Mononuclear cell (primary cell): Measurements from ENCODE around the gene ELMO3. TPM values are rescaled to one million over a fixed set of nuclear protein-coding genes. Genes with fewer than 3 reads are reported as not detected.

Experiments
- H3K27me3 ChIP-seq: 2 replicates; pipeline ENCODE4 v1.6.0; 2011; ENCODE audit warnings: low read length, control low read depth; ENCODE audit not compliant: insufficient read depth
- H3K4me1 ChIP-seq: 2 replicates; pipeline ENCODE4 v1.5.1; 2011; ENCODE audit warnings: mild to moderate bottlenecking, low read length, control low read depth; ENCODE audit not compliant: insufficient read depth
- H3K4me3 ChIP-seq: 2 replicates; pipeline ENCODE4 v1.5.1; 2011; ENCODE audit warnings: mild to moderate bottlenecking, low read length, moderate library complexity
- H3K9me3 ChIP-seq: 2 replicates; pipeline ENCODE4 v1.5.1; 2011; ENCODE audit warnings: low read depth, mild to moderate bottlenecking, control low read depth, low read length
- total RNA-seq: library from RNA; depleted of rRNA; stranded (reverse); fragments of >200 nt; gene quantifications from one replicate; pipeline ENCODE4 v1.2.3, GENCODE V29; 2012

The ELMO3 gene
- total RNA-seq, 1 donor, result 0.31 TPM

- Histone ChIP-seq H3K4me1 (peaks cover 86% of the 10 kb centered on the region), H3K4me3 (no peak overlapping the region), H3K27me3 (peaks cover 50% of the 10 kb centered on the region), H3K9me3 (no peaks in the 10 kb centered on the region)
These were observed 37.3 kb upstream of the ELMO3 start for GRCh38 chr16:67161595-67162058.

DNA sequence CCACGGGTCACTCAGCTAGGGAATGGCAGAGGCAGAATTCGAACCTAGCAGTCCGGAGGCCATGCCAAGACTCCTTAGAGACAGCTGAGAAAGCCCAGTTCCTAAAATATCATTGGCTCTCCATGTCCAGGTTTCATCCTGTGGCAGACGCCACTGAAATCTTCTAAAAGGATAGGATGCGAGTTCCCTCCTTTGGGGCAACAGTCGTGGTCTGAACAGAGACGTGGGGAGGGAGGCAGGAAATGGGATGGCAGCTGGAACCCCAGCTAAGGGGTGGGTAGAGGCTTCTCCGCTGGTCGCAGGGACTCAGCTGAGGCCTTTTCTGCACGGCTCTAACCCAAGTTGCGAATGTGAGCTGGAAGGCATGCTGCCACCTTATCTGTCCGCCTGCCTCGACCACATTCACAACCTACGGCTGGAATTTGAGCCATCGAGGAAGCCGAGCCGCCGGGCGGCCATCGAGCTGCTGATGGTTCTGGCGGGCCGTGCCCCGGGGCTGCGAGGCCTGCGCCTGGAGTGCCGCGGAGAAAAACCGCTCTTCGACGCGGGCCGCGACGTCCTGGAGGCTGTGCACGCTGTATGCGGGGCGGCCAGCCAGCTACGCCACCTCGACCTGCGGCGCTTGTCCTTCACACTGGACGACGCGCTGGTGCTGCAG, 36.3 kb upstream of the ELMO3 start:
- Histone ChIP-seq H3K27me3 (peaks cover 60% of the 10 kb centered on the region), H3K4me3 (no peak overlapping the region), H3K9me3 (no peaks in the 10 kb centered on the region), H3K4me1 (peaks cover 76% of the 10 kb centered on the region)

DNA sequence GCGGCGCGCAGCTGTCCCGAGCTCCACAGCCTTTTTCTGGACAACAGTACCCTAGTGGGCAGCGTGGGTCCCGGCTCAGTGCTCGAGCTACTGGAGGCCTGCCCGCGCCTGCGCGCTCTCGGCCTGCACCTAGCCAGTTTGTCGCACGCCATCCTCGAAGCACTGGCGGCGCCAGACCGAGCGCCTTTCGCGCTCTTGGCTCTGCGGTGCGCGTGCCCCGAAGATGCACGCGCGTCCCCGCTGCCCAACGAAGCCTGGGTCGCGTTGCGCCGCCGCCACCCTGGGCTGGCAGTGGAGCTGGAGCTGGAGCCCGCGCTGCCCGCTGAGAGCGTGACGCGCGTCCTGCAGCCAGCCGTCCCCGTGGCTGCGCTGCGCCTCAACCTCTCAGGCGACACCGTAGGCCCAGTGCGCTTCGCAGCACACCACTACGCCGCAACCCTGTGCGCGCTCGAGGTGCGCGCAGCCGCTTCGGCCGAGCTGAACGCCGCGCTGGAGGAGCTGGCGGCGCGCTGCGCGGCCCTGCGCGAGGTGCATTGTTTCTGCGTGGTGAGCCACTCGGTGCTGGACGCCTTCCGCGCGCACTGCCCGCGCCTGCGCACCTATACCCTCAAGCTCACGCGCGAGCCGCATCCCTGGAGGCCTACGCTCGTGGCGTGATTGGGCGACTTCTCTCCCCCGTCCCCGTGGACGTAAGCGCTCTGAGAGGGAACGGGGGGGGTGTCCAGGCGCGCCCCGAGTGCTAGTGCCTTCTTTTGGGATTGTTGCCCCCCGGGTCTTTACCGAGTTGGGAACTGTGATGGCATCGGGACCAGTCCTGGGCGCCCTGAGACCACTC, 35.5 kb upstream of the ELMO3 start:
- H3K4me3 ChIP-seq, result no peak overlapping the region
- H3K27me3 ChIP-seq, result peaks cover 68% of the 10 kb centered on the region

GRCh38 chr16:67163999-67164558, 34.9 kb upstream of the ELMO3 start:
- no peak overlapping the region for H3K4me3 ChIP-seq
- H3K27me3 ChIP-seq, result peaks cover 75% of the 10 kb centered on the region
- no peaks in the 10 kb centered on the region for H3K9me3 ChIP-seq
- peaks cover 62% of the 10 kb centered on the region for H3K4me1 ChIP-seq

More for the DNA sequence above, 35.5 kb upstream of the ELMO3 start:
- peaks cover 68% of the 10 kb centered on the region for H3K4me1 ChIP-seq
- H3K9me3 ChIP-seq, result no peaks in the 10 kb centered on the region

DNA sequence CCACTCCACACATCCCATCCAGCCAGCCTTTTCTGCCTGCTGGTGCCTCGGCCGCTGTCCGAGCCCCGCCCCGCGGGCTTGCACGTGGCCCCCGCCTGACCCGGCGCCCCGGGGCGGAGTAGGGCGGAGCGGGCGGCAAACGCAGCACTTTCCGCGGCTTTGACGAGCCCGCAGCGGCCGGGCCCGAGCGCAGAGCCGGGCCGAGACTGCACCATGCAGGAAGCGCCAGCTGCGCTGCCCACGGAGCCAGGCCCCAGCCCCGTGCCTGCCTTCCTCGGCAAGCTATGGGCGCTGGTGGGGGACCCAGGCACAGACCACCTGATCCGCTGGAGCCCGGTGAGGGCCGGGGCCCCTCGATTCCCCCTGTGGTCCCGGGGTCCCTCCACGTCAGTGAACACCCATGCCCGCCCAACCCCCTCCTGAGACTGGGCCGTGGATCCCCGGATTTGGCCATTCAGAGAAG, 34.3 kb upstream of the ELMO3 start, which contains the start of gene HSF4:
HSF4 (plus strand) TSS at position 147 of the 463 bp plus-strand sequence; CDS start at position 214, 67 bp downstream.
- H3K27me3 ChIP-seq, result peaks cover 80% of the 10 kb centered on the region
- no peak within 1 kb of the TSS for H3K4me3 ChIP-seq
- no peaks in the 10 kb centered on the region for H3K9me3 ChIP-seq
- H3K4me1 ChIP-seq, result peaks cover 64% of the 10 kb centered on the region

DNA sequence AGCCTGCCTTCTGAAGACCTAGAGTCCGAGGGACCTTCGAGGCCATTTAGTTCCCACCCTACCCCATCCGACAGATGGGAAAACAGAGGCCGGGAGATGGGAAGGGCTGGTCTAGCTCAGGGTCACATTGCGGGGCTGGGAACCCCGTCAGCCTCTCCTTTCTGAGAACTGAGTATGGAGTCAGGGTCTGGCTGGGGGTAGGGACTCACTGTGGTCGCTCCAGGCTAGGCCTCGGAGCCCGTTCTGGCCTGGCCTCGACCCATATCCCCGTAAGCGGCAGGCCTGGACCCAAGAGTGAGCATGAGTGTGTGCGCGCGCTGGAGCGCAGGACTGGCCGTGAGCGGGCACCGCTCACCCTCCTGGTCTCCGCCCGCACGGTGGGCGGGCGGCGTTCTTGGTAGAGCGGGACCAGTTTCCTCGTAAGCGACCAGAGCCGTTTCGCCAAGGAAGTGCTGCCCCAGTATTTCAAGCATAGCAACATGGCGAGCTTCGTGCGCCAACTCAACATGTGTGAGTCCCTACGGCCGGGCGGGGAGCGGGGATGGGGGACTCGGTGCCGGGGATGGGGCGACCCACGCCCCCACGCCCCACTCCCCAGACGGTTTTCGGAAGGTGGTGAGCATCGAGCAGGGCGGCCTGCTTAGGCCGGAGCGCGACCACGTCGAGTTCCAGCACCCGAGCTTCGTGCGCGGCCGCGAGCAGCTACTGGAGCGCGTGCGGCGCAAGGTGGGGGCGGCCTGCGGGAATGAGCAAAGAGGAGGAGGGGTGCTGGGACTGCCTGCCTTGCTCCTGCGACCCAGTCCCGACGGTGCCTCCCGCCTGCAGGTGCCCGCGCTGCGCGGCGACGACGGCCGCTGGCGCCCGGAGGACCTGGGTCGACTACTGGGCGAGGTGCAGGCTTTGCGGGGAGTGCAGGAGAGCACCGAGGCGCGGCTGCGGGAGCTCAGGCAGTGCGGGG, 33.5 kb upstream of the ELMO3 start:
- peaks cover 65% of the 10 kb centered on the region for H3K4me1 ChIP-seq
- no peaks in the 10 kb centered on the region for H3K9me3 ChIP-seq
- no peak overlapping the region for H3K4me3 ChIP-seq
- H3K27me3 ChIP-seq, result peaks cover 84% of the 10 kb centered on the region

DNA sequence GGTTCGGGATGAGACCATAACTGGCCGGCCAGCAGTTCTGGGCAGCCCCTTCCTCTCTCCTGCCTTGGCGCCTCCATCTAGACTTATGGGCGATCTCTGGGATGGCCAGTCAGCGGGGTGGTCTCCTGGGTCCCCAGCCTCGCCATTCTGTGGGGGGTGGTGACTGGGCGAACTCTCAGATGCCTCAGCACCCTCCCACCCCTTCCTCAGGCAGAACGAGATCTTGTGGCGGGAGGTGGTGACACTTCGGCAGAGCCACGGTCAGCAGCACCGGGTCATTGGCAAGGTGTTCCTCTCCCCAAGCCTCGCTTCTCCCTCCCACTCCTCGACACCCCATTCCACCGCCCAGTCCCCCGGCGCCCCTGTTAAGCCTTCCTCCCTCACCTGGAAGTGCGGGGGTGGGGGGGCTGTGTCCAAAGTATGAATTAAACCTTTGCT, 32.8 kb upstream of the ELMO3 start:
- H3K27me3 ChIP-seq, result peaks cover 89% of the 10 kb centered on the region
- H3K4me3 ChIP-seq, result no peak overlapping the region
- peaks cover 62% of the 10 kb centered on the region for H3K4me1 ChIP-seq
- H3K9me3 ChIP-seq, result no peaks in the 10 kb centered on the region

GRCh38 chr16:67166598-67167168, 32.2 kb upstream of the ELMO3 start:
- H3K9me3 ChIP-seq, result no peaks in the 10 kb centered on the region
- H3K4me3 ChIP-seq, result no peak overlapping the region
- H3K27me3 ChIP-seq, result peaks cover 88% of the 10 kb centered on the region
- peaks cover 62% of the 10 kb centered on the region for H3K4me1 ChIP-seq

GRCh38 chr16:67167588-67167987, 31.3 kb upstream of the ELMO3 start:
- Histone ChIP-seq H3K4me3 (no peak overlapping the region), H3K9me3 (no peaks in the 10 kb centered on the region), H3K27me3 (peaks cover 80% of the 10 kb centered on the region), H3K4me1 (peaks cover 61% of the 10 kb centered on the region)

DNA sequence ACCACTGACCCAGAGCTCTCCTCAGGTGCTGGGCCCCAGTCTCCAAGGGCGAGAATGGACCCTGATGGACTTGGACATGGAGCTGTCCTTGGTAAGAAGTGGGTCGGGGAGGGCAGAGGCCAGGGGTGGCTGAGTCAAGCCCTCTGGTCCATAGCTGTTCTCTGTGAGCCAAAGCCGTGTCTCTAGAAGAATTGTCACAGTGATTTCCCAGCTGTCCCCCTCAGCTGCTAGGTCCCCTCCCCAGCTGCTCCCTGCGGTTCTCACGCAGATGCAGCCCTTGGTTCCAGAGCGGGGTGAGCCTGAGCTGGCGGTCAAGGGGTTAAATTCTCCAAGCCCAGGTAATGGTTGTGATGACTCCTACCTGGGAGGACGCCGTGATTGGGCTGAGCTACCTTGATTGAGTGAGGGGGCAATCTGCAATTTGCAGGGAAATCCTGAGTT, 29.9 kb upstream of the ELMO3 start:
- Histone ChIP-seq H3K9me3 (no peaks in the 10 kb centered on the region), H3K4me3 (no peak overlapping the region), H3K4me1 (peaks cover 61% of the 10 kb centered on the region), H3K27me3 (peaks cover 73% of the 10 kb centered on the region)

GRCh38 chr16:67169642-67170167, 29.2 kb upstream of the ELMO3 start:
- Histone ChIP-seq H3K4me3 (no peak overlapping the region), H3K4me1 (peaks cover 61% of the 10 kb centered on the region), H3K27me3 (peaks cover 73% of the 10 kb centered on the region), H3K9me3 (no peaks in the 10 kb centered on the region)

DNA sequence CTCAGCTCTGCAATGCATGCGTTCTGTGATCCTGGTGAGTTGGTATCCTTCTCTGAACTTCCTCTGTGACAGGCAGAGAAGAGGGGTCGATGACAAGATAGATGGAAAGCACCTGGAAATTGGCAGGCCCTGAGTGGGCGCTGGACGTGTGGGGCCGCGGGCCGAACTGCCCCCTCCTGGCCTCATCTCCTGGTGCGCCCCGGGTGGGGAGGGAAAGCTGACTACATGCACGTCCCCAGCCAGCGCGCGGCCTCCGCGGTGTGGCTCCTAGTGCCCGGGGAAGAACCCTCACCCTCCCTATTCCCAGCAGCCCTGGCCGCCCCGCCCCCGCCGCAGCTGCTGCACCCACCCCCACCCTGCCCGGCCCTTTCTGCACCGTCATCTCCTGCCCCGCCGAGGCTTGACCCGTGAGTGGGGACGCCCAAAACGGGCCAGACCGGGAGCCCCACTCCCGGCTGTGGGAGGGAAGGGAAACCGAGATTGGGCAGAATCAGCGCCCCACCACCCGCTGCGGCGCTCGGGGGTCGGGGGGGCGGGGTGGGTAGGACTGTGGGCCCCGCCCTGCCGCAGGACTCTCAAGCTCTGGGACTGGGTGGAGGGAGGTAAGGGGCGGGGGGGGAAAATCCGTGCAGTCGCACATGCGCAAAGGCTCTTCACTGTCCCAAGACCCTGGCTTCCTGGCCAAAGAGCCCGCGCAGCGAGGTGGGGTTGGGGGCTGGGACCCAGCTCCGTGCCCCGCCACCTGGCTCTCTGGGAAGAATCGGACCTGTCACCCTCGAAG, 28.6 kb upstream of the ELMO3 start, which contains the start of gene NOL3:
NOL3 (plus strand) TSS at position 371 of the 781 bp plus-strand sequence.
- peaks cover 73% of the 10 kb centered on the region for H3K27me3 ChIP-seq
- H3K4me3 ChIP-seq, result no peak within 1 kb of the TSS
- H3K9me3 ChIP-seq, result no peaks in the 10 kb centered on the region
- peaks cover 58% of the 10 kb centered on the region for H3K4me1 ChIP-seq
